Lower leg skin (tissue), 4 donors: ENCODE measurements around the gene NAA38. TPM values are rescaled to one million over a fixed set of nuclear protein-coding genes. Genes with fewer than 3 reads are reported as not detected.

Experiments used
- DNase-seq, 2 donors: peaks; one replicate each; pipeline ENCODE4 v3.0.0-alpha.2; 2019; ENCODE audit warnings: low spot score in 2 of 2
- H3K4me3 ChIP-seq: fragments of 200-600 bp; sonication (generic); 2 replicates; pipeline ENCODE4 v1.5.1; 2017; ENCODE audit warnings: mild to moderate bottlenecking, low read depth; ENCODE audit not compliant: poor library complexity, severe bottlenecking
- POLR2A ChIP-seq, 2 donors: fragments of 450-650 bp; IDR thresholded peaks; one replicate each; pipeline ENCODE4 v1.6.1; 2016 to 2017; ENCODE audit warnings: antibody characterized with exemption in 2 of 2, mild to moderate bottlenecking in 1 of 2, moderate library complexity in 1 of 2
- WGBS, 2 donors: methylation state at CpG; one replicate each; pipeline ENCODE4 v1.1.5; 2018; 5-methylcytosine and 5-hydroxymethylcytosine counted together
- intact Hi-C: fragments of 100-400 bp; cut with DNase I; formaldehyde crosslinking; loops from one replicate; pipeline ENCODE4 v1.15.0; 2023; ENCODE audit warnings: low total_unique reads
- total RNA-seq, 4 donors: library from RNA; depleted of rRNA; stranded (reverse); fragments of >200 nt; gene quantifications; one replicate each; pipeline ENCODE4 v1.1.0, GENCODE V29; 2016
- TF ChIP-seq, protein P1 (sequence below), 3 donors: fragments of 450-650 bp; IDR thresholded peaks; one replicate each; pipeline ENCODE4 v1.5.1; 2016; ENCODE audit warnings: antibody characterized with exemption in 3 of 3, mild to moderate bottlenecking in 3 of 3, moderate library complexity in 2 of 3

Gene NAA38
- total RNA-seq, 4 donors from 2014 or later, result 56.8 to 101 (median 91.3) TPM

DNA sequence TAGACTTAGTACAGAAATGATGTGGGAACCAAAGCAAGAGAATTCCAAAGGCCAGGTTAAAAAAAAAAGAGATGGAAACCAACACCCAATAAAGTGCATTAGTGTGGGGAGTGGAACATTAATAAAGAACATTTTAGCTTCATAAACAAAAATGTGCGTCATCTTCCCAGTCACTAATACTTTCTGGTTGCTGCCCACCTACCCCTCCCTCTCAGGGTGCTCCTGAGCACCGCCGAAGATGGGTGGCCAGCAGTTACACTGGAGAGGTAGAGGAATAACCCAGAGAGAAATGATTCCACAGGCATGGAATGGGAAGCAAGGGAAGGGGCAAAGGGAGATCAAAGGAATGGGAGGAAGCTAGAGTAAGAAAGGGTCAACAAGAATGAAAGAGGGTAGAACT, 25.3 kb upstream of the NAA38 start:
- 60 to 85% methylated on average over 3 of the region's 3 CpGs for WGBS, 2 donors
- TF ChIP-seq POLR2A (IDR thresholded peaks at IDR 0.05), result no peak
- TF ChIP-seq, protein P1, sequence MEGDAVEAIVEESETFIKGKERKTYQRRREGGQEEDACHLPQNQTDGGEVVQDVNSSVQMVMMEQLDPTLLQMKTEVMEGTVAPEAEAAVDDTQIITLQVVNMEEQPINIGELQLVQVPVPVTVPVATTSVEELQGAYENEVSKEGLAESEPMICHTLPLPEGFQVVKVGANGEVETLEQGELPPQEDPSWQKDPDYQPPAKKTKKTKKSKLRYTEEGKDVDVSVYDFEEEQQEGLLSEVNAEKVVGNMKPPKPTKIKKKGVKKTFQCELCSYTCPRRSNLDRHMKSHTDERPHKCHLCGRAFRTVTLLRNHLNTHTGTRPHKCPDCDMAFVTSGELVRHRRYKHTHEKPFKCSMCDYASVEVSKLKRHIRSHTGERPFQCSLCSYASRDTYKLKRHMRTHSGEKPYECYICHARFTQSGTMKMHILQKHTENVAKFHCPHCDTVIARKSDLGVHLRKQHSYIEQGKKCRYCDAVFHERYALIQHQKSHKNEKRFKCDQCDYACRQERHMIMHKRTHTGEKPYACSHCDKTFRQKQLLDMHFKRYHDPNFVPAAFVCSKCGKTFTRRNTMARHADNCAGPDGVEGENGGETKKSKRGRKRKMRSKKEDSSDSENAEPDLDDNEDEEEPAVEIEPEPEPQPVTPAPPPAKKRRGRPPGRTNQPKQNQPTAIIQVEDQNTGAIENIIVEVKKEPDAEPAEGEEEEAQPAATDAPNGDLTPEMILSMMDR (IDR thresholded peaks at IDR 0.05), result no peak
- peak in 1 of 2 donors; percentile 50 for DNase-seq
- intact Hi-C loops, result no loop called here
- H3K4me3 ChIP-seq, result no peak overlapping the region

DNA sequence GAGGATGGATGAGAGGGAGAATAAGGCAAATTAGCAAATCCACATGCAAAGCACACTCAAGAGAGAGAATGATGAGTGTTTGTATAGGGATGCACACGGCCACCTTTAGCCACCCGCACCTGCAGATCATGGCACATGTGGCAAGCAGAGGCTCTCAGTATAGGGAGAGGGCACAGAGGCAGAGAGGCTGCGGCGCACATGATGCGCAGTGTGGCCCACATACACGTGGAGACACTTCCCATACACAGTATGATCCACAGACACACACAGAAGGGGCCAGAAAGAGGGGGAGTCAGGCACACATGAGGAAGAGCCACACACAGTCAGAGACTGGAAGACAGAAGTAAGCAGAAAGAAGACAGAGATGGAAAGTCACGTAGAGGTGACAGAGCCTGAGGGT, 24.7 kb upstream of the NAA38 start:
- peak in 1 of 2 donors; percentile 78 for DNase-seq
- 46 to 54% methylated on average over 7 of the region's 7 CpGs for WGBS, 2 donors
- intact Hi-C loops, result no loop called here
- TF ChIP-seq POLR2A (IDR thresholded peaks at IDR 0.05), result no peak
- TF ChIP-seq, protein P1 (IDR thresholded peaks at IDR 0.05), result no peak
- no peak overlapping the region for H3K4me3 ChIP-seq

- intact Hi-C loops, result no loop called here
- H3K4me3 ChIP-seq, result no peak overlapping the region
- no peak for TF ChIP-seq POLR2A (IDR thresholded peaks at IDR 0.05)
- TF ChIP-seq, protein P1 (IDR thresholded peaks at IDR 0.05), result no peak
- peak in 1 of 2 donors; percentile 80 for DNase-seq
- WGBS, 2 donors, result 42 to 52% methylated on average over 7 of the region's 7 CpGs
Observed at GRCh38 chr17:7881276-7882054, 24.1 kb upstream of the NAA38 start.

- WGBS, 2 donors, result 76 to 80% methylated on average over 3 of the region's 3 CpGs
Observed at GRCh38 chr17:7880076-7880868, 22.9 kb upstream of the NAA38 start.

DNA sequence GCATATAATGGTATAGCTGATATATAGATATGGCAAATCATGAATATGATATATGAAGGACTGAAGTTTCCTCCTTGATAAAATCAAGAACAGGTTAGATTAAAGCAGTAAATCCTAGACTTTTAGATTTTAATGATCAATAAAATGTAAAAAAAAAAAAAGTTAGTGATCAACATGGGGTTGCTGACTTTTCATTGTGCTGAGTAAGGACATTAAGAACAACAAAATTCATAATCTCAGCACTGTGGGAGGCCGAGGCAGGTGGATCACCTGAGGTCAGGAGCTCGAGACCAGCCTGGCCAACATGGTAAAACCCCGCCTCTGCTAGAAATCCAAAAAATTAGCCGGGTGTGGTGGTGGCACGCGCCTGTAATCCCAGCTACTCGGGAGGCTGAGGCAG, 20.9 kb upstream of the NAA38 start:
- no peak overlapping the region for H3K4me3 ChIP-seq
- WGBS, 2 donors, result 93 to 94% methylated on average over 7 of the region's 7 CpGs
- intact Hi-C loops, result no loop called here
- DNase-seq, result peak in 1 of 2 donors; percentile 49
- TF ChIP-seq, protein P1 (IDR thresholded peaks at IDR 0.05), result no peak
- TF ChIP-seq POLR2A (IDR thresholded peaks at IDR 0.05), result no peak

More at GRCh38 chr17:7880076-7880868, 22.9 kb upstream of the NAA38 start:
- no peak for DNase-seq
- intact Hi-C loops, result no loop called here
- TF ChIP-seq POLR2A (IDR thresholded peaks at IDR 0.05), result no peak
- TF ChIP-seq, protein P1 (IDR thresholded peaks at IDR 0.05), result no peak
- no peak overlapping the region for H3K4me3 ChIP-seq
